ENCODE measurements around the gene SORCS2.

- TF ChIP-seq EZH2 (IDR thresholded peaks at IDR 0.05; ENCODE audit: insufficient read depth, poor library complexity, severe bottlenecking) (no peak), EZH2phosphoT487 (IDR thresholded peaks at IDR 0.05; ENCODE audit: insufficient read depth, low read depth) (no peak)
These were observed 274.6 kb downstream of the SORCS2 start for GRCh38 chr4:7466904-7467303.

All from GM23248 (cell line).